Limb (tissue), 2 donors: ENCODE measurements around the gene EFCAB5.
"Not testable (repeated sequence)": the region's sequence is repeated elsewhere in the genome, so short reads cannot be mapped to it uniquely, and the experiment has no call there.

Experiments used
- DNase-seq, 2 donors: peaks; one replicate each; pipeline ENCODE4 v3.0.0-alpha.2; 2016; ENCODE audit errors: extremely low spot score in 2 of 2

Gene EFCAB5

DNA sequence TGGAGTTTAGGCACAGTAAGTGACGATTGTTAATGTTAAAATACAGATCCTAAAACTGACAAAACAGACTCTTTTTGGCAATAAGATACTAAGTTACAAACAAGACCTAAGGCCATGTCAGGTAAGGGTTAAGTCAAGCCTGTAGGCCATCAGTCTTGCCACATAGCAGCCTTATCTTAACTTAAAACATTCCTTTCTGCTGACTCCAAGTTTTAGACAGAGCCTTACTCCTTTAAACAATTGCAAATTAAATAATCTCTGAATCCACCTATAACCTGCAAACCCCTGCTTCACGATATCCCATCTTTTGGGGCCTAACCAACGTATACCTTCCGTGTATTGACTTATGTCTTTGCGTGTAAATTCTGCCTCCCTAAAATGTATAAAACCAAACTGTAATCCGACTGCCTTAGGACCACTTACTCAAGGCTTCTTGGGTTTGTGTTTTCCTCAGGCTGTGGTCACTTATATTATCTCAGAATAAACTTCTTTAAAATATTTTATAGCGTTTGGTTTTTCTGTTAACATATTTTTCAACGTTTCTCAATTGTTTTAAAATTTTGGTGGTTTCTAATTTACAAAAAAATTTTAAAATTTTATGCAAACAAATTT, 64.4 kb downstream of the EFCAB5 start:
- DNase-seq: no peak

DNA sequence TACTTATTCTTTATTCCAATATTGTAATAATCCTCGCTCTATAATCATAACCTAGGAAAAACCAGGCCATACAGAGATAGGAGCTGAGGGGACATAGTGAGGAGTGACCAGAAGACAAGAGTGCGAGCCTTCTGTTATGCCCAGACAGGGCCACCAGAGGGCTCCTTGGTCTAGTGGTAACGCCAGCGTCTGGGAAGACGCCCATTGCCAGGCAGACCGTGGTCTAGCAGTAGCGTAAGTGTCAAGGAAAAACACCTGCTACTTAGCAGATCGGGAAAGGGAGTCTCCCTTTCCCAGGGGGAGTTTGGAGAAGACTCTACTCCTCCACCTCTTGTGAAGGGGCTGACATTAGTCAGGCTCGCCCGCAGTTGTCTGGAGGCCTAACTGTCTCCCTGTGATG, 70.5 kb downstream of the EFCAB5 start:
- not testable (repeated sequence) for DNase-seq

DNA sequence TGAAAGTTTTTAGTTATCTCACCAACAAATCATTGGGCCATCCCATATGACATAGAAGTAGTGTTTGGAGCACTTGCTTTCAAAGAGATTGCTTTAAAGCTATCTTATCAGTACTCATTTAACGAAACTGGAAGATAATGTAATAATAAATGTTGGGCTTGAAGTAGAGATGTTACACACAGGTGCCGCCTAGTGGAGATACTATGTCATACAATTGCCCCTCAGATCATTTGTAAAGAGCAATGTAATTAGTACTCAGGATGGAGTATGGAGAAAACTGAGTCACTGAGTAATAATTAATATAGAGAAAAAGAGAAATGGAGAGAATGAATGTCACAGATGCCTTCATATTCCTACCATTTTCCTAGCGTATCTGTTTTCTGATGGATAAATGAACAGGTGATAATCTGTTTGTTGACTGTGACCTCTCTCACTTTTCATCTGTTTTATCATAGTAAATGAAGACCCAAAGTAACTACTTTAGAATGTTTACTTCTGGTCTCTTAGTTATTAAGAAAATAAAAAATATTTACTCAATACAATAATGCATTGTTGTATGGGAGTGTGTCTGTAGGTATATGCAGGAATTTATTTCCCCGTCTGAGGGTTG, 80.4 kb downstream of the EFCAB5 start:
- peak in 1 of 2 donors; percentile 42 for DNase-seq

DNA sequence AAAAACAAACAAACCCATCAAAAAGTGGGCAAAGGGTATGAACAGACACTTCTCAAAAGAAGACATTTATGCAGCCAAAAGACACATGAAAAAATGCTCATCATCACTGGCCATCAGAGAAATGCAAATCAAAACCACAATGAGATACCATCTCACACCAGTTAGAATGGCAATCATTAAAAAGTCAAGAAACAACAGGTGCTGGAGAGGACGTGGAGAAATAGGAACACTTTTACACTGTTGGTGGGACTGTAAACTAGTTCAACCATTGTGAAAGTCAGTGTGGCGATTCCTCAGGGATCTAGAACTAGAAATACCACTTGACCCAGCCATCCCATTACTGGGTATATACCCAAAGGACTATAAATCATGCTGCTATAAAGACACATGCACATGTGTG, 83.9 kb downstream of the EFCAB5 start:
- not testable (repeated sequence) for DNase-seq

DNA sequence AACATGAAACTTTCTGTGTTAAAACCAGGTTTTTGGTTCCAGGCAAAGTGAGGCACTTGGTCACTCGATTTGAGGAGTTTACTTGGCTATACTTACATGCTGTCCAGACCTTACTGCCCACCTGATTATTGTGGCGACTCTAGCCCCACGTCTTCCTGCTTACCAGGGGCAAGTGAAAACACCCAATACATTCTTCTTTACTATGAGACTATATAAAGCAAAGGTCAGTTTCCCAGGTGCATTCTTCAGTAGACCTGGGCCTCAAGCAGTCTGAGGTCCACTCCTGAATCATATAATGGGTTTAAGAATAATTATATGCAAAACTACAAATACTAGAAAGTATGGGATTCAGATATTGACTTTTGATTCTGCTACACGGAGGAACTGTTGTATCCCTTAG, 86.2 kb downstream of the EFCAB5 start:
- DNase-seq: no peak

DNA sequence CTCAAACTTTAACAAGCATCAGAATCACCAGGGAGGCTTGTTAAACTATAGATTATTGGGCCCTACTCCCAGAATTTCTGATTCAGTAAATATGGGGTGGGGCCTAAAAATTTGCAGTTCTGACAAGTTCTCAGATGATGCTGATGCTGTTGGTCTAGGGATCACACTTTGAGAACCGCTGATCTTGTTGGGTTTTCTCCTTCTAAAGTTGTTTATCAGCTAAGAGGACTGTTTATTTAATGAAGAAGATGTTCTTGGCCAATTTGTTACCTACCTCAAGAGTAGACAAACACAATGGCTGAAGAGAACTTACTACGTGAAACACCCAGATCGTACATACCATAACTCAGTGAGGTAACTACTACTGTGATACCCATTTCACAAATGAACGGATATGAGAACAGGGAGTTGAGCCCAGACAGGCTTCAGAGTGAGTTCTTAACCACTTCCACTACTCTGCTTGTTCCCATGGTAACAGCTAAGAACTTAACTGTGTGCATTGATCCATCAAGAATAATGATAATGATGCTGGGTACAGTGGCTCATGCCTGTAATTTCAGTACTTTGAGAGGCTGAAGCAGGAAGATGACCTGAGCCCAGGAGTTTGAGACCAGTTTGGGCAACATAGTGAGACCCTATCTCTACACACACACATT, 89.9 kb downstream of the EFCAB5 start:
- DNase-seq: no peak

DNA sequence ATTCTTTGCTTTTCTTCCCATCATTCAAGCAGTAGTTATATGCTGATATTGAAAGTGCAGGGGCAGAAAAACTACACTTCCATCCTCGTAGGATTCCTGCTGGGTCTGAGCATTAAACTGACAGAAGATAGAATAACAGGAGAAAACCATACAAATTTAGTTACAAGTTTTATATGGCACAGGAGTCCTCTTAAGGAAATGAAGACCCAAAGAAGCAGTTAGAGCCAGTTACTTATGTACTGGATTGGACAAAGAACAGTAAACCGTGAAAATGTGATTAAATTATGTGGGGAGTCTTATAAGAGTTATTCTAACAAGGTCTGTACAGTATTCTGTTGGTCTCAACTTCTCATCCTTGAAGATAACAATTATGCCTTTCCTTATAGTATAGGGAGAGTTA, 93.9 kb downstream of the EFCAB5 start:
- no peak for DNase-seq

DNA sequence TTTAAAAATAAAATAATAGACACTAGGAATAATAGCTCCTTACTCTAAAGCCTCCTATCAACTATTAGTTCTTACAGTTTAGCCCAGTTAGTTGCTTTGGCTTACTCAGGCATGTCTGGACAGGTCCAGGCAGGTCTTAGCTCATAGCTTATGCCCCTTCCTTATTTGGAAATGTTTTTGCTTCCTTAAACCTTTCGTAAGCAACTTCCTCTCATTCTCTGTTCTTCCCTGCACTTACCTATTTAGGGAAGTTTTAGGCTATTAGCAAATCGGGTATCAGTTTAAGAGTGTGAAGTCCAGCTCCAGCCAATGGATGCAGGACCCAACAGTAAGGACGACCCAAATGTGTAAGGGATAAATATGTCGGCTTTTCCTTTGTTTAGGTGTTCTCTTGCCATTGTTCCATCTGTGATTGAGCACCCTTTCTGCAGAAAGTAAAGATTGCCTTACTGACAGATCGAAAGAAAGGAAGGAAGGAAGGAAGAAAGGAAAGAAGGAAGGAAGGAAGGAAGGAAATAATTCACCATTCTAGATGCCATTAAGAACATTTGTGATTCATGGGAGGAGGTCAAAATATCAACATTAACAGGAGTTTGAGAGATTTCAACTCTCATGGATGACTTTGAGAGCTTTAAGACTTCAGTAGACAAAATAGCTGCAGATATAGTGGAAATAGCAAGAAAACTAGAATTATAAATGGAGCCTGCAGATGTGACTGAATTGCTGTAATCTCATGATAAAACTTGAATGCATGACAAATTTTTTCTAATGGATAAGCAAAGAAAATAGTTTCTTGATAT, 99.5 kb downstream of the EFCAB5 start:
- not testable (repeated sequence) for DNase-seq

DNA sequence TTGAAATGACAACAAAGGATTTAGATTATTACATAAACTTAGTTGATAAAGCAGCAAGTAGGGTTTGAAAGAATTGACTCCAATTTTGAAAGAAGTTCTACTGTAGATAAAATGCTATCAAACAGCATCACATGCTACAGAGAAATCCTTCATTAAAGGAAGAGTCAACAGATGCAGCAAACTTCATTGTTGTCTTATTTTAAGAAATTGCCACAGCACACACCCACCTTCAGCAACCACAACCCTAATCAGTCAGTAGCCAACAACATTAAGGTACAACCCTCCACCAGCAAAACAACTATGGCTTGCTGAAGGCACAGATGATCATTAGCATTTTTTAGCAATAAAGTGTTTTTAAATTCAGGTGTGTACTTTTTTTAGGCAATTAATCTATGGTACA, 100.1 kb downstream of the EFCAB5 start:
- no peak for DNase-seq

DNA sequence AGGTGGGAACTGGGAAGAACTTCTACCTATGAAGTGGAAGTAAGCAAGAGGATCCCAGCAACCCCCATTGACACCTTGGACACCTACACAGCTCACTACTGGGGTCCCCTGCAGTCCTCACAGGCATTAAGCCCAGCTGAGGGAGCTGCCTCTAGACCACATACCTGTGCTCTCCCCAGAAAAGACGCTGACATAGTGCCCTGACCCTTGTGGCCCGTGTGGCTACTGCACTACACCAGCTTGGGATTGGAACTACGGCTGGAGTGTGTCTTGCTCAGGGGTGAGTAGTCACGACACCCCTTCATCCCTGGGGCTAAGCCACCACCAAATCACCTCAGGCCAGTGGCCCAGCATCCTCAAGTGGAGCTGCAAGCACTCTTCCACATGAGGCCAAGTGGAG, 120.9 kb downstream of the EFCAB5 start:
- no peak for DNase-seq

DNA sequence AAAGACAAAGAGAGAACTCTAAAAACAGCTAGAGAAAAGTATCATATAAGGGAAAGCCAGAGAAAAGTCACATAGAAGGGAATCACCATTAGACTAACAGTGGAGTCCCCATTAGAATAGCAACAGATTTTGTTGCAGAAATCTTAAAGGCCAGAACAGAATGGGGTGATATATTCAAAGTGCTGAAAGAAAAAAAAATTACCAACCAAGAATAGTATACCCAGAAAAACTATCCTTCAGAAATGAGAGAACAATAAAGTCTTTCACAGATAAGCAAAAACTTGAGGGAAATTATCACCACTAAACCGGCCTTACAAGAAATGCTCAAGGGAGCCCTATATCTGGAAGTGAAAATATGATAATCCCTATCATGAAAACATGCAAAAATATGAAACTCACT, 123.3 kb downstream of the EFCAB5 start:
- DNase-seq: no peak

DNA sequence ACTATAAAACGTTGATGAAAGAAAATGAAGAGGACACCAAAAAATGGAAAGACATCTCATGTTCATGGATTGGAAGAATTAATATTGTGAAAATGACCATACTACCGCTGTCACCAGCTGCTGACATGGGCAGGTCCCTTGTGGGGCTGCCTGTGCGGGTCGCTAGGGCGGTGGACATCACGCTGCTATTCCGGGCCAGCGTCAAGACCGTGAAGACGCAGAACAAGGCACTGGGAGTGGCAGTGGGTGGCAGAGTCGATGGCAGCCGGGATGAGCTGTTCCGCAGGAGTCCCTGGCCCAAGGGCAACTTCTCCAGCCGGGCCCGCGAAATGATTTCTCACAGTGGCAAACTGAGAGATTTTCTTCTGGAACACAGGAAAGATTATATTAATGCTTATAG, 127.0 kb downstream of the EFCAB5 start:
- no peak for DNase-seq

DNA sequence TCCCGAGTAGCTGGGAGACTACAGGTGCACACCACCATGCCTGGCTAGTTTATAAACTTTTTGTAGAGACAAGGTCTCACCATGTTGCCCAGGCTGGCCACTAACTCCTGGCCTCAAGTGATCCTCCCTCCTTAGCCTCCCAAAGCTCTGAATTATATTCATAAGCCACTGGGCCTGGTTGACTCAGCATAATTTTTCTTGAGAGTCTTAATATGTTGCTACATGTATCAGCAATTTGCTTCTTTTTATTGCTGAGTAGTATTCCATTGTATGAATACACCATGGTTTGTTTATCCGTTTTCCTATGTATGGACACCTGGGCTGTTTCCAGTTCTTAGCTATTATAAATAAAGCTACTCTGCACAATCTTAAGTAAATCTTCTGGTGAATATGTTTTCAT, 132.8 kb downstream of the EFCAB5 start:
- no peak for DNase-seq

DNA sequence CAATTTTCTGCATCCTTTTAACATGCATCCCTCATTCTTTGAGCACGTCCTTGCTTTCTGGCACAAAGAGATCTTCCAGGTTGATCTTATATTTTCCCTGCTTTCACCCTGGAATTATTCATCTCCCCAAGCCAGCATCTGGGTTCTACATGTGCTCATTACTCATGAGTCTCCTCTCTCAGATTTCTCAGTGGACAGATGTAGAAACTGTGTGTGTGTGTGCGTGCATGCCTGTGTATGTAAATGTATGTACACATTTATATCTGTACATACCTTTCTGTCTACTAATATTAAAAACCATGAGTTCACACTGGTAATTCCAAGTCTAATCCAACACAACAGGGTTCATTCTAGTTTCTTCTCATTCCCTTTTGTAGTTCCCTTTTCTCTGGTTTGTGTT, 133.3 kb downstream of the EFCAB5 start:
- DNase-seq: no peak

DNA sequence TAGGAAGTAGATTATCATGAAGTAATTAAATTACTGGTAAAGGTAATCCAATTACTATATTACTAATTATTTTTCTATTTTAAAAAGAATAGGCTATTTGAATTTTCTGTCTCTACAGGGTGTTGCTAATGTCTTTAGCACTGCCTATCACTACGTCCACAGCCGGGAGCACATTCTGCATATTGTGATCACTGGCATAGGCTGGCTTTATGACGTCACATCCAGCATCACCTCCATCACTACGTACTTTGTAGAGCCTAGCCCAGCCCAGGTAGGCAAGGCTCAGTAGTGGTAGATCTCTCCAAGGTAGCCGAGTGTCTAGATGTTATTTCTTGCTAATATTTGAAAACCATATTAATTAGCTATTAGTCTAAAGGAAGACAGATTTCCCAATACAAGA, 141.3 kb downstream of the EFCAB5 start:
- DNase-seq: no peak

DNA sequence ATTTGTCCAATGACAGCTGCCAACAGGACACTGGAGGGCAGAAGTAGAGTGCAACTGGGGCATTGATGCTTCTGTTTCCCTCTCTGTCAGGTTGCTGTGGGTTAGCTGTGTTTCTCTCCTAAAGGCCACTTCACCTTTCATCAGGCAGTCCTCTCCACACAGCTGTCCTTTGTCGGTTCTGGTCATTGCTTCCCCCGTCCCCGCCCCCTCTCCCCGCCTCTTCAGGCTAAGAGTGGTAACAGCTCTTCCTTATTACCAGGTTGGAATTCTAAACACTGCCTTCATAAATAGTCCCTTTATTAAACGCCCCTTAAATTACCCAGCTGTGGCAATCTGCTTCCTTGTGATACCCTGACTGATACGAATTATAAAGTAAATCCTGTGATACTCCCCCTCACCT, 143.4 kb downstream of the EFCAB5 start:
- no peak for DNase-seq

DNA sequence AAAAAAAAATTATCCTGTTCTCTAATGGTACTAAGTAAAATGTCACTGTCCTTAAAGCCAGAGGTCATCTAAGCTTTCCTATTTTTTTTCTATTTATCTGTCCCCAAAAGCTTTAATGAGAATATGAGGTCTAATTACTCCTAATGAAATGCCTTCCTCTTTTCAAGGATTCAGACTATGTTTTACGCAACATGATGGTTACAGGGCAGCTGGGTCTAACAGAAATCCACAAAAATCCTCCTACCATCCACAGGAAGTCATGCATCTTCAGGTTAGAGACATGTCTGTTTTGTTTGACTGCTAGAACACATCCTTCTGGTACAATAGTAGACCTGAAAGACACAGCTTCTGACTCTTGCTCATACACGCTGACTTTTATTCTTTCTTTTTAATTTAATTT, 145.5 kb downstream of the EFCAB5 start:
- no peak for DNase-seq

DNA sequence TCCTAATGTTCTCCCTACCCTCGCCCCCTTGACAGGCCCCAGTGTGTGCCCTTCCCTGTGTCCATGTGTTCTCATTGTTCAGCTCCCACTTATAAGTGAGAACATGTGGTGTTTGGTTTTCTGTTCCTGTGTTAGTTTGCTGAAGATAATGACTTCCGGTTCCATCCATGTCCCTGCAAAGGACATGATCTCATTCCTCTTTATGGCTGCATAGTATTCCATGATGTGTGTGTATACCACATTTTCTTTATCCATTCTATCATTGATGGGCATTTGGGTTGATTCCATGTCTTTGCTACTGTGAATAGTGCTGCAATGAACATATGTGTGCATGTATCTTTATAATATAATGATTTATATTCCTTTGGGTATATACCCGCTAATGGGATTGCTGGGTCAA, 146.0 kb downstream of the EFCAB5 start:
- DNase-seq: not testable (repeated sequence)

DNA sequence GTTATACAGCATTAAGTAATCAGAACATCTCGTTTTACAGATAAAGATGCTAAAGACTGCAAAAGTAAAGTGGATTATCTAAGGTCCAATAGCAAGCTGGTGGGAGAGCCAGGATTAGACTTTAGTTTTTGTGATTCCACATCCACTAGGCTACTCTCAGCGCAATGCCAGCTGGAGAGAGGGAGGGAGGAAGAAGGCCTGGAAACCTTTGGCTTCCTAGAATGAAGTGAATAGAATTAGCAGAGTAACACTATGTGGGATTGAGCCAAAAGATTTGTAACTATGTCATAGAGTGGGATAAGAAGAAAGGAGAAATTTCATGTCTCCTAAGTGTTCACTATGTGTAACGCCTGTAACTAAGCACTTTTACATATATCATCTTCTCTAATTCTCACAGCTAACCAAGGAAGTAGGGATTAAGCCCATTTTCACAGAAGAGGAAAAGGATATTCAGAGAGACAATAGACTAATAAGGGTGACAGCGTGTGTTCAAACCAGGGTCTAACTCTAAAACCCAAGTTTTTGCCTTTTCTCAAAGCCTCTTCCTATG, 149.8 kb downstream of the EFCAB5 start:
- no peak for DNase-seq

DNA sequence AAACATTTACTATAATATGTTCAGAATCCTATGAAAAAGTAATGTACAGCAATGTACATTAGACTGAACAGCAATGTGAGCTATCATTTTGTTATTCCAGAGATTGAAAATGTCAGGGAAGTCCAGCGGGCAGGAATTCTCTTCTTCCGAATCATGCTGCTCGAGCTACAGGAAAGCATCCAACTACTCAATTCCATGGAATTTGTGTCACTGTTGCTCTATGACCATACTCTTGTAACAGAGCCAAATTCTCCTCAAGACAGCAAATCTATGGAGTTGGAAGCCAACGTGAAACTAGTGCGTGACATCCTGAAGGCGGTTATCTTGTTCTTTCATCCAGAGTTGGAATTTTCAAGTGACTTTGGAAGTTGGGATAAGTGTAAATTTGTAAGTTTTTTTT, 150.3 kb downstream of the EFCAB5 start:
- peak in 1 of 2 donors; percentile 25 for DNase-seq

DNA sequence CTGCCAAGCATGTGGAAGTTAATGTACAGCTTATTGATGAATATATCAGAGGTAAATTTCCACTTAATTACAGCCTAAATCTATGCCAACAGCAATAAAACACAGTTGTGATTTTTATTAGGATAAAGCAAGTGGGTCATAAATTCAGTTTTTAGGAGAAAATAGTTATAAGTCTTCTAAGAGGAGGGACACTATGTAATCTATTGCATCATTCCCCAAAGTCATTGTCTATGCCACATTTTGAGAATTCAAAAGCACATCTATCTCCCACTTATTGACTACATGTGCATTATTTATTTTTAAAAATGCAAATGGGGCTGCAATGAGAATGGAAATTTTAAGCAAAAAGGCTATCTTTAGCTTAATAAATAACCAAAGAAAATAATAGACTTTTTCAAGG, 151.5 kb downstream of the EFCAB5 start:
- no peak for DNase-seq
